Heart right ventricle (tissue), 16 donors: Measurements from ENCODE around the gene ZNF197. TPM values are rescaled to one million over a fixed set of nuclear protein-coding genes. Genes with fewer than 3 reads are reported as not detected.

ENCODE experiments used
- ATAC-seq, 8 donors: fragments of 200-7000 bp; cut with Tn5 transposase; one replicate each; pipeline ENCODE4 v1.9.1; 2020; ENCODE audit warnings: mild to moderate bottlenecking in 8 of 8, moderate library complexity in 8 of 8, moderate number of reproducible peaks in 1 of 8
- DNase-seq, 2 donors: peaks; one replicate each; pipeline ENCODE4 v3.0.0-alpha.2; 2020
- H3K27ac ChIP-seq, 10 donors: fragments of 200-600 bp; sonication (generic) in 2 of 10; one replicate each; pipeline versions ENCODE4 v1.5.0 to v1.8.0; 2020 to 2022; ENCODE audit warnings: mild to moderate bottlenecking in 3 of 10
- H3K27me3 ChIP-seq, 7 donors: fragments of 200-600 bp; one replicate each; pipeline ENCODE4 v1.8.0; 2021 to 2022; ENCODE audit warnings: mild to moderate bottlenecking in 2 of 7
- H3K36me3 ChIP-seq, 9 donors: fragments of 200-600 bp; sonication (generic) in 1 of 9; one replicate each; pipeline versions ENCODE4 v1.5.0 to v1.8.0; 2020 to 2022; ENCODE audit warnings: mild to moderate bottlenecking in 2 of 9
- H3K4me1 ChIP-seq, 9 donors: fragments of 200-600 bp; sonication (generic) in 1 of 9; one replicate each; pipeline versions ENCODE4 v1.5.0 to v1.8.0; 2020 to 2022; ENCODE audit warnings: mild to moderate bottlenecking in 4 of 9
- H3K4me3 ChIP-seq, 10 donors: fragments of 200-600 bp; sonication (generic) in 2 of 10; one replicate each; pipeline versions ENCODE4 v1.5.0 to v1.8.0; 2020 to 2022; ENCODE audit warnings: mild to moderate bottlenecking in 7 of 10, moderate library complexity in 2 of 10
- H3K9me3 ChIP-seq, 11 donors: fragments of 200-600 bp in 10 of 11; sonication (generic) in 2 of 11; one replicate each; pipeline versions ENCODE4 v1.5.0 to v1.8.0; 2013 to 2022; ENCODE audit warnings: mild to moderate bottlenecking in 2 of 11, control low read depth in 1 of 11, moderate library complexity in 1 of 11
- WGBS, 2 donors: extraction: QIAGEN DNeasy Blood & Tissue Kit; methylation state at CpG; one replicate each; pipeline ENCODE4 v1.1.7; 2013; ENCODE audit warnings: inconsistent platforms in 1 of 2; 5-methylcytosine and 5-hydroxymethylcytosine counted together
- intact Hi-C, 10 donors: fragments of 100-400 bp; cut with DNase I; formaldehyde crosslinking; loops; one replicate each; pipeline versions ENCODE4 v1.11.1 to v1.14.2; 2022
- polyA plus RNA-seq, 2 donors: library from polyadenylated mRNA; stranded (reverse); fragments of 200-250 nt; gene quantifications; one replicate each; pipeline ENCODE4 v1.2.3, GENCODE V29; 2013
- total RNA-seq, 10 donors: library from RNA; stranded (reverse); fragmentation: NEBNext Ultra II Directional in 3 of 10; extraction: Animal tissue kit (Norgen Biotek cat#: 25700) in 3 of 10; gene quantifications; one replicate each; pipeline versions ENCODE4 v1.2.1 to v1.2.4, GENCODE V29; 2021 to 2023
- TF ChIP-seq, protein P1 (sequence below), 9 donors: fragments of 200-600 bp; sonication (generic) in 2 of 9; IDR thresholded peaks; one replicate each; pipeline versions ENCODE4 v1.5.0 to v1.8.0; 2021 to 2022; ENCODE audit warnings: antibody characterized with exemption in 9 of 9, mild to moderate bottlenecking in 5 of 9, moderate library complexity in 1 of 9
- donor health status: Arrhythmogenic right ventricular cardiomyopathy.
- donor health status: ischemic (EF 13 %, LVEDD 7.1; RV severe dilation, severe dysfunction).
- donor health status: healthy with polysubstance abuse.
- donor health status: DM: no; HTN: yes; CAD: no.
- donor health status: DM: no; HTN: no; CAD: no.
- donor health status: ischemic (EF 25% LVEDD 6.9; RV normal size, moderate dysfunction).
- donor health status: ischemic (EF 25% LVEDD 5.7; RV mildly dilated, moderate dysfunction).
- donor health status: healthy.
- donor health status: DM: yes; HTN: yes; CAD: no.
- donor health status: Ischemic cardiomyopathy.
- donor health status: ischemic (EF 35%, LVEDD 5.7; RV mildly dilated, moderate dysfunction).
- donor health status: nonischemic (EF 11% LVEDD 7.7; RV severe dilation, severe dysfunction).
- donor health status: DM: yes; HTN: yes; CAD: no.
- donor health status: PGD.
- donor health status: ischemic (EF 29% LVEDD 5.4; RV normal size, mild dysfunction).
- donor health status: nonischemic (EF 23%, LVEDD 6.1; RV moderate dilation, normal function).

The ZNF197 gene
- total and polyA plus RNA-seq, 12 donors = 4.5 to 14.8 (median 12.5) TPM

DNA sequence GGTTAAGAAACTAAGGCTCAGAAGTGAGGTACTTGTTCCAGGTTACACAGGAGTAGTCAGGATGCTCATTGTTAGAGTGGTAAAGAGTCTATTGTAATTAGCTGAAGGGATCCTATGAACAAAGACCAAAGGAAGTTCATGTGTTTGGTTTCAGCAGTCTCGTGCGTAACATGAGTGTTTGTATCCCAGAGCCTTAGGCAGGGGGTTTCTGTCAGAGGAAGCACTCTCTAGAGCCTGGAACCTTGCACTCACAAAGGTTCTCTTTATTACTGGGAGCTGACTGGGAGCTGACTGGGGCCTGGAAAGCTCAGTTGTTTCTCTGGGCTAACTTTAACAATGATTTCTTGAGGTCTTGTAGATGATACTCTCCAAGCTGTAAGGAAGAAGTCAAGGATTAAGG lies 3.9 kb downstream of the ZNF197 start:
- WGBS, 2 donors = 82 to 90% methylated on average over 2 of the region's 2 CpGs
- H3K4me1 ChIP-seq = peaks cover 0 to 37% (median 27%) of the 10 kb centered on the region in 9 donors
- intact Hi-C loops = no loop called here

DNA sequence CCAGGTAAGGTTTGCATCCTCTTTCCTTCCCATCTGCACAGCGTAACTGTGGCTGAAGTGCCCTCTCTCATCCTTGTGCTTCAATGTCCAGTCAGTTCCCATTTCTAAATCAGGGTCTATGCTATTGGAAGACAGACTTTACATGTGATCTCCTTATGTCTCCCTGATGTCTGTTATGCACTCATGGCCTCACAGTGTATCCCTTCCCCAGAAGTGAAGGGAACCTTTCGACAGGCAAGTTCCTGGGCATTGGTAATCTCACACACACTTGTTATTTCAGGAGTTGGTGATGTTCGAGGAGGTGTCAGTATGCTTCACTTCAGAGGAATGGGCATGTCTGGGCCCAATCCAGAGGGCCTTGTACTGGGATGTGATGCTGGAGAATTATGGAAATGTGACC lies 7.4 kb downstream of the ZNF197 start:
- peaks cover 0 to 14% (median 9%) of the 10 kb centered on the region in 9 donors for H3K4me1 ChIP-seq
- H3K27ac ChIP-seq = no peak overlapping the region
- intact Hi-C loops = no loop called here
- ATAC-seq (no peak), DNase-seq (no peak)
- H3K27me3 ChIP-seq = no peaks in the 10 kb centered on the region
- H3K4me3 ChIP-seq = no peak overlapping the region
- peaks cover 0 to 88% (median 50%) of the 10 kb centered on the region in 9 donors for H3K36me3 ChIP-seq
- TF ChIP-seq, protein P1, sequence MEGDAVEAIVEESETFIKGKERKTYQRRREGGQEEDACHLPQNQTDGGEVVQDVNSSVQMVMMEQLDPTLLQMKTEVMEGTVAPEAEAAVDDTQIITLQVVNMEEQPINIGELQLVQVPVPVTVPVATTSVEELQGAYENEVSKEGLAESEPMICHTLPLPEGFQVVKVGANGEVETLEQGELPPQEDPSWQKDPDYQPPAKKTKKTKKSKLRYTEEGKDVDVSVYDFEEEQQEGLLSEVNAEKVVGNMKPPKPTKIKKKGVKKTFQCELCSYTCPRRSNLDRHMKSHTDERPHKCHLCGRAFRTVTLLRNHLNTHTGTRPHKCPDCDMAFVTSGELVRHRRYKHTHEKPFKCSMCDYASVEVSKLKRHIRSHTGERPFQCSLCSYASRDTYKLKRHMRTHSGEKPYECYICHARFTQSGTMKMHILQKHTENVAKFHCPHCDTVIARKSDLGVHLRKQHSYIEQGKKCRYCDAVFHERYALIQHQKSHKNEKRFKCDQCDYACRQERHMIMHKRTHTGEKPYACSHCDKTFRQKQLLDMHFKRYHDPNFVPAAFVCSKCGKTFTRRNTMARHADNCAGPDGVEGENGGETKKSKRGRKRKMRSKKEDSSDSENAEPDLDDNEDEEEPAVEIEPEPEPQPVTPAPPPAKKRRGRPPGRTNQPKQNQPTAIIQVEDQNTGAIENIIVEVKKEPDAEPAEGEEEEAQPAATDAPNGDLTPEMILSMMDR (IDR thresholded peaks at IDR 0.05) = no peak
- WGBS, 2 donors = 71 to 79% methylated on average over 3 of the region's 3 CpGs
- peaks cover 0 to 17% (median 1%) of the 10 kb centered on the region in 11 donors for H3K9me3 ChIP-seq

More for the DNA sequence above, 3.9 kb downstream of the ZNF197 start:
- H3K4me3 ChIP-seq = no peak overlapping the region
- H3K27me3 ChIP-seq = no peaks in the 10 kb centered on the region
- no peak overlapping the region for H3K27ac ChIP-seq
- no peak for ATAC-seq
- DNase-seq = no peak
- H3K9me3 ChIP-seq = no peaks in the 10 kb centered on the region
- peaks cover 0 to 53% (median 25%) of the 10 kb centered on the region in 9 donors for H3K36me3 ChIP-seq
- TF ChIP-seq, protein P1 (IDR thresholded peaks at IDR 0.05) = no peak

DNA sequence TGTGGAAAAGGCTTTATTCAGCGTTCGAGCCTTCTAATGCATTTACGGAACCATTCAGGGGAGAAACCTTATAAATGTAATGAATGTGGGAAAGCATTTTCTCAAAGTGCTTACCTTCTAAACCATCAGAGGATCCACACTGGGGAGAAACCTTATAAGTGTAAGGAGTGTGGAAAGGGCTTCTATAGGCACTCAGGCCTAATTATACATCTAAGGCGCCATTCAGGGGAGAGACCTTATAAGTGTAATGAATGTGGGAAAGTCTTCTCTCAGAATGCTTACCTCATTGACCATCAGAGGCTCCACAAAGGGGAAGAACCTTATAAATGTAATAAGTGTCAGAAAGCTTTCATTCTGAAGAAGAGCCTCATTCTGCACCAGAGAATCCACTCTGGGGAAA lies 17.5 kb downstream of the ZNF197 start:
- peaks cover 0 to 100% (median 24%) of the 10 kb centered on the region in 11 donors for H3K9me3 ChIP-seq
- no peaks in the 10 kb centered on the region for H3K27me3 ChIP-seq
- no peak overlapping the region for H3K4me3 ChIP-seq
- intact Hi-C loops = no loop called here
- WGBS, 2 donors = 98 to 99% methylated on average over 4 of the region's 4 CpGs
- no peaks in the 10 kb centered on the region for H3K4me1 ChIP-seq
- TF ChIP-seq, protein P1 (IDR thresholded peaks at IDR 0.05) = no peak
- DNase-seq (no peak), ATAC-seq (no peak)
- H3K27ac ChIP-seq = no peak overlapping the region
- peaks cover 0 to 81% (median 61%) of the 10 kb centered on the region in 9 donors for H3K36me3 ChIP-seq

DNA sequence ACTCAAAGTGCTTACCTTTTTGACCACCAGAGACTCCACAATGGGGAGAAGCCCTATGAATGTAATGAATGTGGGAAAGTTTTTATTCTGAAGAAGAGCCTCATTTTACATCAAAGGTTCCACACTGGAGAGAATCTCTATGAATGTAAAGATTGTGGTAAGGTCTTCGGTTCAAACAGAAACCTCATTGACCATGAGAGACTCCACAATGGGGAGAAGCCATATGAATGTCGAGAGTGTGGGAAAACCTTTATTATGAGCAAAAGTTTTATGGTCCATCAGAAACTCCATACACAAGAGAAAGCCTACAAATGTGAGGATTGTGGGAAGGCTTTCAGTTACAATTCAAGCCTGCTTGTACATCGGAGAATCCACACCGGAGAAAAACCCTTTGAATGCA lies 18.2 kb downstream of the ZNF197 start:
- Histone ChIP-seq H3K4me3 (no peak overlapping the region), H3K27me3 (no peaks in the 10 kb centered on the region), H3K4me1 (peaks cover 0 to 2% (median under 1%) of the 10 kb centered on the region in 9 donors), H3K36me3 (peaks cover 0 to 74% (median 55%) of the 10 kb centered on the region in 9 donors), H3K9me3 (peaks cover 0 to 95% (median 22%) of the 10 kb centered on the region in 11 donors), H3K27ac (no peak overlapping the region)
- TF ChIP-seq, protein P1 (IDR thresholded peaks at IDR 0.05) = no peak
- WGBS, 2 donors = 98% methylated on average over 4 of the region's 4 CpGs
- DNase-seq = no peak
- intact Hi-C loops = no loop called here
- ATAC-seq = no peak
